Amniotic stem cell (primary cell): ENCODE measurements around the gene MYO5A.

Experiments used
- DNase-seq: peaks from one replicate; lab custom pipeline; 2025; lab: John Stamatoyannopoulos, UW

The MYO5A gene

DNA sequence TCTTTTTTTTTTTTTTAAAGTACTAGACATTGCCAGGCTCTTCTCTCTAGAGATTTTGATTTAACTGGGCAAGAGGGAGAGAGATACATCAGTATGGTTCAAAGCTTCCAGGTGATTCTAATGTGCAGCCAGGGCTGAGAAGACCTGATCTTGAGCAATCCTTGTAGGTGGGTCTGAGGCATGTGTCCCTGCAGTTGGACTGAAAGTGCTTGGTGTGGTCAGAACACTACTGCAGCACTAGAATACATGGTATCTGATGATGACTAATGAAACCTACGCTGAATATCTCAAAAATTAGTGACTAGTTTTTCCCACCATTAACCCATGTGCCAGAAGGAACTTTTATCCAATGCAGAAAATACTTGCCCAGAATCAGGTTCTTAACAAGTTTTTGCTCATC lies 198.7 kb downstream of the MYO5A start:
- no peak for DNase-seq

DNA sequence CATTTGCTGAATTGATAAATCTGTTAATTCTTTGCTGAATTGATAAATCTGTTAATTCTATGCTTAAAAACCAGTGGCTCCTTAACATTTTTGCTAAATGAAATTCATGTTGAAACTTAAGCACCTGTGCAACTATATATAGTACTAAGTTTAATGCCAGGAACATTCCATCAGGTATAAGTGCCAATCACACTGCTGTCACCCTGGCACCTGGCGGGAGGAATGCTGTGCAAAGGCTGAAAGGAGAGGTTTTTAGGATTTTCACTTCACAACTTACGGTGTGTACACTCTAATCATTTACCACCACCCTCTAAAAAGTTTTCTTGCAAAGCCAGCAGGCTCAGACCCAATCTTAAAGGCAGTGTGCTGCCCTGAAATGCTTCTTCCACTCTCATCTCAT lies 199.5 kb downstream of the MYO5A start:
- no peak for DNase-seq

DNA sequence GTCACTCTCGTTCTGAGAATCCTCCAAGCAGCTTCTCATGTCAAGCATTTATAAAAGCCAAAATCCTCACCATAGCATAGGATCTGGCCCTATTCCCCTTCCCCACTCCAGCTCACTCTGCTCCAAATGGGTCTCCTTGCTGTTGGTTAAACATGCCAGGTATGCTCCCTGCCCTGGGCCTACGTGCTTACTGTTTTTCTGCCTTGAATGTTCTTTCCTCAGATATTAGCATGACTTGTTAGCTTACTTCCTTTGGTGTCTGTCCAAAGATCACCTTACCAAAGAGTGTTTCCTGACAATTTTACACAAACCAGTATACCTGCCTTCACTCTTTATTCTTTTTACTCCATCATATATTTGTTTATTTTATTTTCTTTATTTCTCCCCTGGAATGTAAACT lies 200.0 kb downstream of the MYO5A start:
- DNase-seq = no peak

GRCh38 chr15:52326756-52327155 lies 201.9 kb downstream of the MYO5A start:
- no peak for DNase-seq

DNA sequence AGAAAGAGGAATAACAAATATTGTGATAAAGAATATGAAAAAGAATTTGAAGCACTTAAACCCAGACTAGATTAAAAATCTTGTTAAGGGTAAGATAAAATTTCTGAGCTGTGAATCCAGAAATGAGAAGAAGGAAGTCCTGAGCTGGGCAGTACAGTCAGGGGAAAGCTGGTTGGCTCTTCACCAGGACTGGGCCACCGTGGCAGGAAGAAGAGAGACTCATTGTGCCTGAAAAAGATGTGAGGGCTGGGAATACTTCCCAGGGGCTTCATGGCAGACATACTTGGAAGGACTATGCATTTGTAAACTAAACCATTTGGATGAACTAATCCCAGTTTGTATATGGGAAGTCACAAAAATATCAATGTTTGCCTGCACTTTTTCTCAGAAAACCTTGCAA lies 204.6 kb downstream of the MYO5A start:
- DNase-seq = no peak

DNA sequence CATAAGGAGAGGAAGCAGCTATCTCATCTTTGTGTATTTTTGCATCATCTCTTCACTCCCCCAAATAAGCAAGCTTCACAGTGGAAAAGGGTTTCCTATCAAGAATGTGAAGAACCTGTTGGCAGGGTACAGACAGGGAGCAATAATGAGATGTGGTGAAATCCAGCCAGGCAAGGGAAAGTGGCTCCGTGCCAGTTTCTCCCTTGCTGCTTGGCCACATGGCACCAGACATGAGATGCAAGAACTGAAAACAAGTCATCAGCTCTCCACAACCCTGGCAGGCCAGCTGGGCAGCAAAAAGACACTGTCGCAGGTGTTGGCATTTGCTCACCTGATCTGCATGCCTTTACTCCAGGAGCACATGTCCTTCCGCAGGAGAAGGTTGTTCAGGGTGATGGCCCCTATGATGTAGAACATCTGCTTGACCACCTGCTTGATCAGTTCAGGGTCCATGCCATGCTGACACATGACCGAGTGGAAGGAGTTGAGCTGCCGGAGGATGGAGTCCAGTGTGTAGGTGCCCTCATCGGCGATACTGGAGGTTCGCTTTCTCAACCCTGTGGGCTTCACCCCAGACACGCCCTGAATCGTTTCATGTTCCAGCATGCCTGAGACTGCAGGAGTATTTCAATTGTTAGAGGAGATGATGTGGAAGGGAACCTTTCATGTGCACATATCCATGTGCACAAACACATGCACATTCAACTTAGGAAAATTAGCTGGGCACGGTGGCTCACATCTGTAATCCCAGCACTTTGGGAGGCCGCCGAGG lies 209.8 kb downstream of the MYO5A start:
- DNase-seq = no peak

DNA sequence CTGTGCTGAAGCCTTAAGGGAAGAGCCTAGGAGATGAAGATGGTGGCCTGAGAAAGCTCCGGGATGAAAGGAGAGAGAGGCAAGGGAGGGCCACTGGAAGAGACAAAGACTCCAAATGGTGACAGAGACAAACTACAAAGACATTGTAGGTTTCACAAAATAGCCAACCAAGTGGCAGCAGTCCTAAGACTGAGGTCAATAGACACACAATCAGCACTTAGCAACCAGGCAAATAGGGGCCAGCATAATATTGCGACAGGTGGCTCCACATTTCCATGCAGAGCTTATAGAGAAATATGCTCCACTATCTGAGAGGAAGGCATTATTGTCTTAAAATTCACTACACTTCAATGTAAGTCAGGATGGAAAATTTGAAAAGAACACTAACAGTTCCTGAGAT lies 211.0 kb downstream of the MYO5A start:
- DNase-seq = no peak

GRCh38 chr15:52317022-52317421 lies 211.7 kb downstream of the MYO5A start:
- no peak for DNase-seq

GRCh38 chr15:52309154-52309548 lies 219.5 kb downstream of the MYO5A start:
- DNase-seq = no peak

- DNase-seq = no peak
Measured at GRCh38 chr15:52308446-52309153, 220.1 kb downstream of the MYO5A start.

- DNase-seq = no peak
Measured at GRCh38 chr15:52307847-52308246, 220.8 kb downstream of the MYO5A start.

DNA sequence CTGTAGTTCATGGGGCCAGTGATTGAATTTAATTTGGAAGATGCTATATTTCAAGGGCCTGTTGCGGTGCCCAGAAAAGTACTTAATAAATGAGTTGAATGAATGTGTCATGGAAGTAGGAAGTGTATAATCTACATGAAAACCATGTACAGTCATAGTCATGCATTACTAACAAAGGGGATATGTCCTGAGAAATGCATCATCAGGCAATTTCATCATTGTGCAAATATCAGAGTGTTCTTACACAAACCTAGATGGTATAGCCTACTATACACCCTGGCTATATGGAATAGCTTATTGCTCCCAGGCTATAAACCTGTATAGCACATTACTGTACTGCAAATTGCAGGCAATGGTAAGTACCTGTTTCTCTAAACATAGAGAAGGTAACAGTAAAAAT lies 222.4 kb downstream of the MYO5A start:
- no peak for DNase-seq

DNA sequence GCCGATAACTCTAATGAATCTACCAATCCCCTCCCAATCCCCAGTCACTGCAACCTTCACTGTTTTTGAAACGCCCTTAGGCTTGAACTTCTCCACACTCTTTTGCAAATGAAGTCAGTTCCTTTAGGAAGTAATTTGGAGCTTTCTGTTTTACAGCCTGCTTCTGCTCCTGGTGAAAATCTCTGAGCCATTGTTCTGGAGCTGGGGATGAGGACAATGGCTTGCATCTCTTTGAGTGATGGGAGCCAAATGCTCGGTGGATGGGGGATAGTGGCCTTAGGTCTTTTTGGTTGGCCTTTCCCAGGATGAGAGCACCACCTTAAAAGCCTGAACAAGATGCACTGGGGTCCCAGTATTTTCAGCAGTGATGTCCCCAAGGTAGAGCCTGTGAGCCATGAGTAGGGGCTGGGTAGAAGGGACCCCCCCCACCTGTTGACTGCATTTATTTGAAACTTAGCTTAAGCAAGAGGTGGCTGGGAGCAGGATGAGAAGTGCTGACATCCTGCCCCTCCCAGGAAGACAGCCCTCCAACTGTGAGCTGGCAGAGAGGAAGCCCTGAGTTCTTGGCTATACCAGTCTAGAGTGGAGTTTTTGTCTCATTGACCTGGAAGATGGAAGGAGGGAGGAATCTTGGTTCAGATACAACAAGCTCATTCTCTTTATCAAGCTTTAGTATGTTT lies 225.4 kb downstream of the MYO5A start:
- no peak for DNase-seq

DNA sequence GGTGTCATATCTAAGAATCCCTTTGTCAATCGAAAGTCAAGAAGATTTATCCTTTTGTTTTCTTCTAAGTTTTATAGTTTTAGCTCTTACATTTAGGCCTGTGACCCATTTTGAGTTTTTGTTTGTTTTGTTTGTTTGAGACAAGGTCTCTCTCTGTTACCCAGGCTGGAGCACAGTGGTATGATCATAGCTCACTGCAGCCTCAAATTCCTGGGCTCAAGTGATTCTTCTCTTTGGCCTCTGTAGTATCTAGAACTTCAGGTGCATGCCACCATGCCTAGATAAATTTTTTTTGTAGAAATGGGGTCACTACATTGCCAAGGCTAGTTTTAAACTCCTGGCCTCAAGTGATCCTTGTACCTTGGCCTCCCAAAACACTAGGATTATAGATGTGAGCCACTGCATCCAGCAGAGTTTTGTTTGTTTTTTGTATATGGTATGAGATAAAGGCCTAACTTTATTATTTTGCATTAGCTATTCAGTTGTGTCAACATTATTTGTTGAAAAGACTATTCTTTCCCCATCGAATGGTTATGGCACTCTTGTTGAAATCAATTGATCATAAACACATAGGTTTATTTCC lies 227.3 kb downstream of the MYO5A start:
- DNase-seq = no peak

DNA sequence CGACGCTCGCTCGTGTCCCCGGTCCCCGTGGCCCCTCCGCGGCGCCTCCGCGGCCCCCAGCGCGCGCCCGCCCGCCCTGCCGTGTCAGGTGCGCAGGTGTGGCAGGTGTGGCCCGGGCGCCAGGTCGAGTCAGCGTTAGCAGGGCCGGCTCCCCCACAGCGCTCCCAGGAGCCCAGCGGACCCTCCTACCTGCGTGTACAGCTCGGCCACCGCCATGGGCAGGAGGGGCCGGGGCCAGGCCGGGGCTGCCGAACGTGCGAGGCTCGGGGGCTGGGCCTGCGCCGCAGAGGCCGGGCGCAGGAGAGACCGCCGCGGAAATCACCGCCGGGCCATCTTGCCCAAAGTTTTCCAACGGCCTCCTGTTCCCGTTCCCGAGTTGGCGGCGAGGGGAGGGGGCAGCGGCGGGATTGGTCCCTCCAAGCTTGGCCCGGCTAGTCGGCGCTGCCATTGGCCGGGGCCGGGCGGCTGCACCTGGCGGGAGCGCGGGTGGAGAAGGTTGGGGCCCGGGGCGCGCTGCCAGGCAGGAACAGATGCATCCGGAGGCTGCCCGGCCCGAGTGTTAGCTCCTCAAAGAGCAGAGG lies 233.2 kb downstream of the MYO5A start, which contains the start of gene MYO5C:
Gene MYO5C (minus strand): TSS at position 384 of the 581 bp plus-strand sequence. CDS start 168 bp downstream, at position 216.
- DNase-seq = no peak

- DNase-seq = no peak
Measured at GRCh38 chr15:52294881-52295420, 233.7 kb downstream of the MYO5A start.

GRCh38 chr15:52292780-52293392 lies 235.8 kb downstream of the MYO5A start:
- no peak for DNase-seq

GRCh38 chr15:52291204-52291603 lies 237.5 kb downstream of the MYO5A start:
- no peak for DNase-seq

DNA sequence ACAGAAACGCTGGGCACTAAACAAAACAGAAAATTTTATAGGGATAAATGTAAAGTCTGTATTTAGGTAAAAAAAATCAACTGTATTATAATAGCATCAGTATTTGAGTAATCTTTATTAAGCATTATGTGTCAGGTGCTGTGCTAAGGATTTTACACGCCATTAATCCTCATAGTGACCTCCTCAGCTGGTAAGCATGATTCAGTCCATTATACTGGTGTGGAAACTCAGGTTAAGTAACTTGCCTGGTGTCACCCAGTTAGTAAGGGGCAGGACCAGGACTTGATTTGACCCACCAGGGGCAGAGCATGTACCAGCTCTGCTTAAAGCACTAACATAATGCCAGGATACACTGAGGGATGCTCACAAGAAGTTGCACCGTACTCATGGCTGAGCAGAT lies 237.9 kb downstream of the MYO5A start:
- DNase-seq = no peak

GRCh38 chr15:52290329-52290728 lies 238.4 kb downstream of the MYO5A start:
- no peak for DNase-seq

- no peak for DNase-seq
Measured at GRCh38 chr15:52289629-52290081, 239.0 kb downstream of the MYO5A start.
